RWPE1 (cell line): ENCODE results near the gene EIF3L.
A peak's percentile ranks its signal among the peaks of the same experiment; 100 is the strongest.

Source experiments
- CTCF ChIA-PET: fragments of 350-600 bp; sonication (Branson Sonifier 250); formaldehyde crosslinking; extraction: SDS; loops from one replicate; lab custom pipeline; 2021; lab: Yijun Ruan, JAX
- POLR2A ChIA-PET: fragments of 400-600 bp; formaldehyde crosslinking; extraction: SDS; loops from one replicate; lab custom pipeline; 2020; ENCODE audit warnings: antibody characterized with exemption; ENCODE audit not compliant: low non-redundant PET; lab: Yijun Ruan, JAX
- DNase-seq: peaks from one replicate; pipeline ENCODE4 v3.0.0; 2012; ENCODE audit warnings: low spot score
- H3K27ac ChIP-seq: fragments of 450-650 bp; 2 replicates; pipeline ENCODE4 v1.5.1; 2017
- TF ChIP-seq, protein P1 (sequence below): fragments of 450-650 bp; conservative IDR thresholded peaks from 2 replicates; pipeline ENCODE4 v1.5.1; 2017; ENCODE audit warnings: low read depth, mild to moderate bottlenecking

EIF3L gene

DNA sequence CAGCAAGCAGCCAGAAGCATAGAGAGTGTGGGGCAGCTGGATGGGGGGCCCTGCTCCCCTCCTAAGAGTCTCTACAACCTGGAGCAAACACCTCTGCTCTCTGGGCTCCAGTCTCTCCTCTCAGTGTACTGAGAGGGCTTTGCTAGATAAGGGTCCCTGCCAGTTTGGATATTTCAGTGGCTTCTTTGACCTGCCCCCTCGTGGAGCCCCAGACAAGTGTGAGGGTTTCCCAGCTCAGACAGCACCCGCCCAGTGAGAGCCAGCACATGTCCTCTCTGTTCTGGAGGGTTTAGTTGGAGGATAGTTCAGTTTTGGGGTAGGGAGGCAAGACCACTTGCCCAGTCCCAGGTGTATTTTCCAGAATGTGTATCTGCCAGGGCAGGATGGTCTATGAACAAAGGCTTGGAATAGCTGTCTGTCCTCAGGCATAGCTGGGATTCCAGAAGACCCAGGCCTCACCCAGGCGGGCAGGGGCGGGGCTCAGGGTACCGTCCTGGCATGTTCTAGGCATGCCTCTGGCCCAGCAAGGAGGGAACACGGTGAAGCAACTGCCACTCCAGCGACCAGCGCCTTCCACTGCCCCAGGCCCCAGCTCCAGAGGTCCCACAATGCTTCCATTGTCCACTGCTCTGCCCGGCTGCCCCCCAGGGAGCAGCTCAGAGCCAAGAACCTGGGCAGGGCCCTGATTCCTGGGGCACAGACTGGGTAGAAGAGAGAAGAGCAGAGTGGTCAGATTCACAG is 49.4 kb downstream of the EIF3L start:
- TF ChIP-seq, protein P1, sequence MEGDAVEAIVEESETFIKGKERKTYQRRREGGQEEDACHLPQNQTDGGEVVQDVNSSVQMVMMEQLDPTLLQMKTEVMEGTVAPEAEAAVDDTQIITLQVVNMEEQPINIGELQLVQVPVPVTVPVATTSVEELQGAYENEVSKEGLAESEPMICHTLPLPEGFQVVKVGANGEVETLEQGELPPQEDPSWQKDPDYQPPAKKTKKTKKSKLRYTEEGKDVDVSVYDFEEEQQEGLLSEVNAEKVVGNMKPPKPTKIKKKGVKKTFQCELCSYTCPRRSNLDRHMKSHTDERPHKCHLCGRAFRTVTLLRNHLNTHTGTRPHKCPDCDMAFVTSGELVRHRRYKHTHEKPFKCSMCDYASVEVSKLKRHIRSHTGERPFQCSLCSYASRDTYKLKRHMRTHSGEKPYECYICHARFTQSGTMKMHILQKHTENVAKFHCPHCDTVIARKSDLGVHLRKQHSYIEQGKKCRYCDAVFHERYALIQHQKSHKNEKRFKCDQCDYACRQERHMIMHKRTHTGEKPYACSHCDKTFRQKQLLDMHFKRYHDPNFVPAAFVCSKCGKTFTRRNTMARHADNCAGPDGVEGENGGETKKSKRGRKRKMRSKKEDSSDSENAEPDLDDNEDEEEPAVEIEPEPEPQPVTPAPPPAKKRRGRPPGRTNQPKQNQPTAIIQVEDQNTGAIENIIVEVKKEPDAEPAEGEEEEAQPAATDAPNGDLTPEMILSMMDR: no peak
- DNase-seq: peak; percentile 61
- CTCF ChIA-PET: no interaction called here
- H3K27ac ChIP-seq: peak overlapping the region; percentile 99
- POLR2A ChIA-PET: no interaction called here

DNA sequence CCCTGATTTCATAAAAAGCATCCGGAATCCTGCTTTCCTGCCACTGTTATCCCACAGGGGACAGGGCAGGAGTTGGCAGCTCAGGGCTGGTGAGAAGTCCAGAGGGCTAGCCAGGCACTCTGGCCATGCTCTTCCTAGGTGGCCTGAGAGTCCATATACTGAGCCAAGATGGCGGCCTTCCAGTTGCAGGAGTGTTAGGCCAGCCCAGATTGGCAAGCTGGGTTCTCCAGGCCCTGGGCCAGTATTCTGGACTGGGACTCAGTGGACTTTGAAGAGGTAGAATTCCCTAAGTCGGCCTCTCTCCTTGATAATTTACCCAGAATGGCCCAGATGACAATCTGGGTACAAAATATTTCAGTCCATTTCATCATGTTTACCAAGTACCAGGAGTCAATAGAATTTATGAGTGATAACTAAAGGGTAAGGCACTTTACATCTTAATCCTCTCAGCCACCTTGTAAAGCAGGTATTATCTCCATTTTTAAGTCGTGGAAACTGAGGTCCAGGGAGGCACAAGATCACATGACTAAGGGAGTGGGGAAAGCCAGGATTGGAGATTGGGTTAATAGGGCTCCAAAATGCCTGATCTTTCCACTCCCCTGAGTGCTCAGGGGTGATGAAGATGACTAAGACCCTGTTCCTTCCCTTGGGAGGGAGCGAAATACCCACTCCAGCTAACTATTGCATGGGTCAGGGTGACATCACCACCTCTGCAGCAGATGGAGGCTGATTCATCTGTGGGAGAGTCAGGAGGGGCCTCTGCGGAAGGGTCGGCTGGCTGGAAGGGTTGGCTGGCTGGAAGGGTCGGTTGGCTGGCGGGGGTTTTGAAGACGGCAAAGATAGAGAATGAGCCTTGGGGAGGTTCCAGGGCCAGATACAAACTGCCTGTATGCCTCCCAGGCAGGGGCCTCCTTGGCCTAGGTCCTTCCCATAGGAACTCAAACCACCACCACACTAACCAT is 55.6 kb downstream of the EIF3L start:
- TF ChIP-seq, protein P1: no peak
- ChIA-PET POLR2A (interaction anchor here (0.5 to 1.8 kb wide), 4 partner anchors 9 to 236 kb away, joined by 4 to 7 read pairs (median 5); no protein-coding TSS in a partner anchor), CTCF (interaction anchor here (0.6 to 1.5 kb wide), 3 partner anchors 13 to 26 kb away, joined by 3 to 8 read pairs (median 4); no protein-coding TSS in a partner anchor)
- DNase-seq: peak; percentile 93
- H3K27ac ChIP-seq: peak overlapping the region; percentile 100

DNA sequence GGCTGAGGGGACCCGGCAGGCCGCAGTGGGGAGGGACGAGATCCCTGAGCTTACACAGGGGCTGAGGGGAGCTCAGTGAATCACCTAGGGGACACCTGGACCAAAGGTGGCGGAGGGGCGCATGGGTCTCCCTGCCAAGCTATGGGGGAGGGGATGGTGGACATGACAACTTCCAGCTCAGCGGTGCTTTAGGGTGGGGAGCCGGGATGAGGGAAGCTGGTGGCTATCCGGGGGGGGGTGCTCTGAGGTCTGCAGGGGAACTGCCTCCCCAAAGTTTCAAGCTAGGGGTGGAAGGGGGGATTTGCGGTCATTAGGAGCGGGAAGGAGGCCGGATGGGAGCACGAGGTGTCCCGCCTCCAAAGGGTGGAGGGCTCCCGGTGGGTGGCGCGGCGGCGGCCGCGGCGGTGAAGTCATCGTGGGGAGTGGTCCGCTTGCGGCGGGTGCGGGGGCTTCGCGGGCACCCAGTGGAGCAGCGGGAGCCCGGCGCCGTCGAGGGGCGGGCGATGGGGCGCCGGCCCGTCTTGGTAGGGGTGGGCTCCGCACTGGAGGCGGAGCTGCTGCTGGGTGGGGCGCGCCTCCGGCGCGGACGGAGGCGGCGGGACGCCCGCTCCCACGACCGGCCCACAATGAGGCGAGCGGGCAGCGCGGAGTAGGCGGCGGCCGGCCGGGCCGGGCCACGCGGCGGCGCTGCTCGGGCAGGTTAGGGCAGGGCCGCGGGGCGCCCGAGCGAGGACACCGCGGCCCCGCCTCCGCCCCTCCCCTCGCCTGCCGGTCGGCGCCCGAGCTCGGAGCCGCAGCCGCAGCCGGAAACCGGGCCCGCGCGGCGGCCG is 56.5 kb downstream of the EIF3L start, which contains the start of gene MICALL1:
TSS of gene MICALL1 (plus strand) at position 764 of the 830 bp plus-strand sequence. CDS start 126 bp downstream, outside the sequence.
- ChIA-PET CTCF (interaction anchor here (0.6 to 1.5 kb wide), 5 partner anchors 11 to 27 kb away, joined by 3 to 8 read pairs (median 4); no protein-coding TSS in a partner anchor), POLR2A (interaction anchor here (0.5 to 1.8 kb wide), 4 partner anchors 10 to 236 kb away, joined by 4 to 7 read pairs (median 5); no protein-coding TSS in a partner anchor)
- H3K27ac ChIP-seq: peak within 1 kb of the TSS; percentile 100
- TF ChIP-seq, protein P1: no peak; the same call in 1 of the 2 replicates
- DNase-seq: peak; percentile 65

DNA sequence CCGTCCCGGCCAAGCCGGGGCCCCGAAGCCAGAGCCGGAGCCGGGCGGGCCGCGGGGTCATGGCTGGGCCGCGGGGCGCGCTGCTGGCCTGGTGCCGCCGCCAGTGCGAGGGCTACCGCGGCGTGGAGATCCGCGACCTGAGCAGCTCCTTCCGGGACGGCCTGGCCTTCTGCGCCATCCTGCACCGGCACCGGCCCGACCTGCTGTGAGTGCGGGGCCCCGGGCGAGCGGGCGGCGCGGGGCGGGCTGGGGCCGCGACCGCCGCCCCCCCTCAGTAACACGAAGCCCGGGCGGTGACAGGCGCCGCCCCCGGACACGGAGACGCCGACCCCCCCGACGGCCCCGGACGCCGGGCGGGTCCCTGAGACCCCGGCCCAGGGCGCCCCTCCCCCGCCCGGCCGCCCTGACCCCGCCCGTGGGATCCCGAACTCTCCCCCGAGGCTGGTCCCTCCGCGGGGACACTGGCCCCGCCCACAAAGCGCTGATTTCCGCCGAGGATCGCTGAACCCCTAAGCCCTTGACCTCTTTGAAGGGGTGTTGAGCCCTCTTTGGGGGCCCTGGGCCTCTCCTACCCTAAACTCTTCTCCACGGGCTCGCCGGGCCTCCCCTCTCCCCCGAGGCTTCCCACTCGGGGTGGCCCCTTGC is 57.3 kb downstream of the EIF3L start:
- DNase-seq: no peak
- ChIA-PET POLR2A (interaction anchor here (1.2 to 1.8 kb wide), 2 partner anchors 10 to 11 kb away, joined by 4 to 7 read pairs; no protein-coding TSS in a partner anchor), CTCF (interaction anchor here (1.0 to 1.5 kb wide), 3 partner anchors 11 to 26 kb away, joined by 4 to 8 read pairs (median 6); no protein-coding TSS in a partner anchor)
- peak overlapping the region; percentile 100 for H3K27ac ChIP-seq
- TF ChIP-seq, protein P1: no peak

DNA sequence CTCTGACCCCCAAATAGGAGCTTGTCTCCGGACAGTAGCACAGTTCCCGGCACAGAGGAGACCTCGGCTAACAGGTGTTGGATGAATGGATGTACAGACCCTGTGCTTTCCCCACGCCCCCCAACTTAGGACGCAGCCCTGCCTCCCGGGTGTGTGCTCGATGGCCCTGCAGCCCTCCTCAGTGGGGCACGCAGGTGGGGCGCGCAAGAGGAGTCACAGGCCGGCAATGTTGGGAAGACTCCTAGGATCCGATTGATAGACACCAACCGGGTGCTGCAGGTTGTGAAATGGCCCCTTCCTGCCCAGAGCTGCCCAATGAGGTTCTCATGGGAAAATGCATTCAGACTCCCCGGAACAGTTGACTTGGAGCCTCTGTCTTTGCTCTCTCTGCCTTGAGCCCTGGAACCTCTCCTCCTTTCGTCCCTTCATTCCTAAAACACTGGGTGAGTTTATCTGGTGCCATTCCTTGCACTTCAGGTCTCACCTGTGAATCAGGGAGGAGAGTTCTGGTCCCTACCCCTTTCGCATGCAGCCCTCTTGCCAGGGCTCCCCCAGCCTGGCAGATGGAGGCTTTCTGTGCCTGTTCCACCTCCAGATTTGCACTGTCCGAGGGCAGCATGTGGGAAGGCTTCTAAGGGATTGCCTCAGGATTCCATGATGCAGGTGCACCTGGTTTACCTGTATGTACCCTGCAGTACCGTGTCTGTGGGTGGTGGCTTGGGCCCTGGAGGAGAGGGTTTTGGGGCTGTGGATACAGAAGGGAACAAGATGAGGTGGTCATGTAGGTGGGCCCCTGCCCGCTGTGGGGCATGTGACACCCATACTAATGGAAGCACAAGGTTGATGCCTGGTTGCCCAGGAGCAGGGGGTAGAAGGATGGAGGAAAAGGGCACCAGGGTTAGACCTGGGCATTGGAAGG is 58.1 kb downstream of the EIF3L start:
- TF ChIP-seq, protein P1: no peak
- POLR2A ChIA-PET: interaction anchor here (0.7 kb wide), 1 partner anchor 20 kb away, joined by 3 read pairs; no protein-coding TSS in a partner anchor
- H3K27ac ChIP-seq: peak overlapping the region; percentile 100
- no peak for DNase-seq
- CTCF ChIA-PET: interaction anchor here (1.5 kb wide), 1 partner anchor 25 kb away, joined by 6 read pairs; no protein-coding TSS in a partner anchor
